Mucosa of stomach (tissue), 1 donor: ENCODE measurements around the gene DNAJC24.
"Not testable (repeated sequence)": the region's sequence is repeated elsewhere in the genome, so short reads cannot be mapped to it uniquely, and the experiment has no call there.

ENCODE experiments used
- H3K27me3 ChIP-seq: one replicate; pipeline ENCODE4 v1.7.0; 2013; ENCODE audit warnings: mild to moderate bottlenecking, low read length; ENCODE audit not compliant: control insufficient read depth, insufficient read depth
- H3K36me3 ChIP-seq: one replicate; pipeline ENCODE4 v1.7.0; 2013; ENCODE audit warnings: low read length; ENCODE audit not compliant: control insufficient read depth, insufficient read depth
- H3K4me1 ChIP-seq: one replicate; pipeline ENCODE4 v1.7.0; 2013; ENCODE audit warnings: mild to moderate bottlenecking, low read length; ENCODE audit not compliant: control insufficient read depth, insufficient read depth
- H3K4me3 ChIP-seq: one replicate; pipeline ENCODE4 v1.7.0; 2013; ENCODE audit warnings: low read length
- H3K9ac ChIP-seq: one replicate; pipeline ENCODE4 v1.7.0; 2013; ENCODE audit warnings: mild to moderate bottlenecking, low read length, moderate library complexity
- H3K9me3 ChIP-seq: one replicate; pipeline ENCODE4 v1.7.0; 2013; ENCODE audit warnings: mild to moderate bottlenecking, low read length, moderate library complexity; ENCODE audit not compliant: control insufficient read depth
- donor health status: Pancreatic carcinoma.

The DNAJC24 gene, protein sequence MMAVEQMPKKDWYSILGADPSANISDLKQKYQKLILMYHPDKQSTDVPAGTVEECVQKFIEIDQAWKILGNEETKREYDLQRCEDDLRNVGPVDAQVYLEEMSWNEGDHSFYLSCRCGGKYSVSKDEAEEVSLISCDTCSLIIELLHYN

DNA sequence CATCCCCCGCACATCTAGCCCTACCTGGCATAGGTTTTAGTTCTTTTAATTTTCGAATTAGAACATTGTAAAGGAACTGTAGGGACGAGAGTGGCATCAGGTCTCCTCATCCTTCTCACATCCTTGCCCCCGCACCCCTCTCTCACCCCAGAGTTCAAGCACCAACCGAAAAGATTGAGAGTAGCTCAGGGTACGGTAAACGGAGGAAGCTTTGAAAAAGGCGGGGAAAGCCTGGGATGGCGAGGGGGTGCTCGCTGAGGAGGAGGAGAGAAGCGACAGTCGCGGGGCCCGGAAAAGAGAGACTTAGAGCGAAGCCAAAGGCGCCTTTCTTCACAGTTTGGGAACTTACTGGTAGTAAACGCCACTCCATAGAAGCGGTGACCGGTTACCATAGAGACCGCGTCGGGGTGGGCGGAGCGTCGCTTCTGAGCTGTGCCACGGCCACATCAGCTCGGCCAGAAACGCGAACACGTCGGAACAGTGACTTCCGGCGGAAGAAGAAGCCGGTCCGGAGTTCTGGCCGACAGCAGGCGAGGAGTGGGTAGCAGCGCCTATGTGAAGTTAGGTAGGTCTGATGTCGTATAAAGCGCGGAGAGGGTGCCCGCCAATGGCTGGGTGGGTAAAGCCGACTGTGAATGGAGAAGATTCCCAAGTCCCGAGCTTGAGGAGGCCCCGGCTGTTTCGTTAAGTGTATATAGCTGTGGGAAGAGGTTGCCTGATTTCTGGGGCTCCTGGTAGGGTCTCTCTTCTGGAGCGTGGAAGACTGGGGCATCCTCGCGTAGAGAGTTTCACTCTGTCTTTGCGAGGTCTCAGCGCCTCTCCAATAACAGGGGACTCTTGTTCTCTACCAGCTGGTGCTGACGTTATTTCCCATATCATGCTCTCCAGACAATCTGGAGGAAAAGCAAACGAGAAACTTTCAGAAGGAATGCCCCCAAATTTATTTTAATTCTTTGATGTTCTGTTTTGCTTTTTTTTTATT lies at the start of gene DNAJC24, which contains the start of gene DCDC1:
TSS of gene DNAJC24 (plus strand) at position 513 of the 982 bp plus-strand sequence. CDS start 889 bp downstream, outside the sequence.
TSS of gene DCDC1 (minus strand) at position 392 of the 982 bp plus-strand sequence. CDS start 41,459 bp downstream, outside the sequence.
- Histone ChIP-seq H3K36me3 (no peaks in the 10 kb centered on the region), H3K4me1 (no peaks in the 10 kb centered on the region), H3K27me3 (no peaks in the 10 kb centered on the region), H3K9ac (peak within 1 kb of the TSS; percentile 94), H3K9me3 (no peaks in the 10 kb centered on the region), H3K4me3 (peak within 1 kb of the TSS; percentile 96)

DNA sequence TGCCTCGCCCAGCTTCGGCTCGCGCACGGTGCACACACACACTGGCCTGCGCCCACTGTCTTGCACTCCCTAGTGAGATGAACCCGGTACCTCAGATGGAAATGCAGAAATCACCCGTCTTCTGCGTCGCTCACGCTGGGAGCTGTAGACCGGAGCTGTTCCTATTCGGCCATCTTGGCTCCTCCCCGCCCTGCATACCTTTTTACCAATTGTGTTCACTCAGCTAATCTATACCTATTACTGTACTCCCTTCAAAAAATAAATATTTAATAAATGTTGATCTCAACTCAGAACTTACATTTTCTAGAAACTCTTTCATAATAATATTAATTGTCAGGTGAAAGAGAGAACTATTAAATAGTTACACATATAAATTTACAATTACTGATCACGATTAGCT lies 48.2 kb upstream of the DNAJC24 start:
- H3K4me3 ChIP-seq, H3K27me3 ChIP-seq, H3K9me3 ChIP-seq, H3K4me1 ChIP-seq, H3K36me3 ChIP-seq, H3K9ac ChIP-seq: not testable (repeated sequence)

DNA sequence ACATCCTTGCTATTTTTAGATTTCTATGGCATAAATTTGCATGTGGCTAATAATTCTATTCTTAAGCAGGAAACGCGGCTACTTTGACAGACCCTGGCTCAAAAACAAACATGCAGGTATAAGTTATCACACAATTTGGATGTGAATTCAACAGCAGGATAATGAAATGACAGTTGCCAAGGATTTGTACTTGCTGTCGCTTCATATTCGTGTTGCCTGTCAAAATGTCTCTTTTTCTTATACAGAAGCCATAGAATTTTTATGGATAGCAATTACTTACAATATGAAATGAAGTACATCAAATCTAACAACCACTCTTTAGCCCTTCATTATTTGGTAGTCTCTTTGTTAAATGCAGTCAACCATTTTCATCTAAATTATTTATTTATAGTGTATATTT lies 46.5 kb upstream of the DNAJC24 start:
- H3K9me3 ChIP-seq: no peaks in the 10 kb centered on the region
- H3K9ac ChIP-seq: no peak overlapping the region
- no peaks in the 10 kb centered on the region for H3K4me1 ChIP-seq
- no peak overlapping the region for H3K4me3 ChIP-seq
- H3K36me3 ChIP-seq: no peaks in the 10 kb centered on the region
- no peaks in the 10 kb centered on the region for H3K27me3 ChIP-seq

DNA sequence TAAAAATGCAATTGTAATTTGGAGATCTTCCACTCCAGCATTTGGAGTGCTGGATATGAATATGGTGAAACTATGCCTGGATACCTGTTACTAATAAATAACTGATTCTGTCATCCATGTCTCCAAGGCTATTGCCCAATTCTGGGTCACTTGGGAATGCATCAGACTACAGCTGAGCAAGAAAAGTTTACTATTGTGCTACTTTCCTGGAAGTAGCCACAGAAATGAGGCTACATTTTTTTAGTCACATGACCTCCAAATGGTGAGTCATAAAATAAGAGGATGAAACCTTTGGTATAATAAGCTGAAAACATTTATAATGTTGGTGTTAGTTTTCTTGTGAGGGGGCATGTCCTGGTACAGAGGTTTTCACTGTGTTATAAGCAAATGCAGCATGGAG lies 44.5 kb upstream of the DNAJC24 start:
- Histone ChIP-seq H3K9ac (no peak overlapping the region), H3K9me3 (no peaks in the 10 kb centered on the region), H3K4me1 (no peaks in the 10 kb centered on the region), H3K27me3 (no peaks in the 10 kb centered on the region), H3K4me3 (no peak overlapping the region), H3K36me3 (no peaks in the 10 kb centered on the region)

DNA sequence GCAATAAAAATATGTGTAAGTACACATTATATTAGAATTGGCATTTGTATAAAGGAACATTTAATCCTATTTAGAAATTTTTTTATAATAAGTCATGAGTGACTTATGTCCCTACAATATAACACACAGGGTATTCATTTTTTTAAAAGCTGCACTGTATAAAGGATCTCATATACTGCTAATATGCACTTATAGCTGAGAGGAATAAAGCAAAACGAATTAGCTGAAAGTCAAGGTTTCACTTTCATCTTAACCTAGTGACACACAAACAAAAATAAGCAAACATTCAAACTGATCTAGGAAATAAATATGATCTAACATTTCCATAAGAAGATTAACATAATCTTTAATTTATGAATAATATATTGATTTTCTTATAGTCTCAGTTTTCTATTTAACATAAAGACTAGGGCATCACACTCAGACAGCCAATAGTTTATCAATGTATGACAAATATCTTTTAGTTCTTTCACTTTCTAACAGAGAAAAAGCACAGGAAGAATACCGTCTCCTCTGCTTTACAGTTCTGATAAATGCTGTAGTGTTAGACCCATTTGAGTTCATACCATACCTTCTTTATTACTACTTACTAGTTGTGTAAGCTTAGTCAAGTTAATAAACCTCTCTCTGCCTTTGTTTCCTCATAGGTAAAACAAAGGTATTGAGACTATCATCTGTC lies 43.1 kb upstream of the DNAJC24 start:
- Histone ChIP-seq H3K4me3 (no peak overlapping the region), H3K36me3 (no peaks in the 10 kb centered on the region), H3K9ac (no peak overlapping the region), H3K9me3 (no peaks in the 10 kb centered on the region), H3K27me3 (no peaks in the 10 kb centered on the region), H3K4me1 (no peaks in the 10 kb centered on the region)

DNA sequence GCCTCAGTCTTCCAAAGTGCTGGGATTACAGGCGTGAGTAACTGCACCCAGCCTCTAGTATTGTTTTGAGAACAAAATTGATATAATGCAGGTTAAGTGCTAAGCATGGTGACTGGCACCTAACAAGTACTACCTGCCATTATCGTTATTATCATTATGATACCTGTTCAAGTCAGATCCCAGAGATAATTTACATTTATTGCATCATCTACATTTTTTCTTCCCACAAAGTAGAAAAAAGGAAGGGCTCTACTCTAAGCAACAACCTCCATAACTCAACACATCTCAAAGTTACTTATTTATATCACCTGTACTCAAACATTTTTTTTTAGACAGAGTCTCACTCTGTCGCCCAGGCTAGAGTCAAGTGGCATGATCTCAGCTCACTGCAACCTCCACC lies 42.2 kb upstream of the DNAJC24 start:
- Histone ChIP-seq H3K9me3 (no peaks in the 10 kb centered on the region), H3K4me1 (no peaks in the 10 kb centered on the region)

DNA sequence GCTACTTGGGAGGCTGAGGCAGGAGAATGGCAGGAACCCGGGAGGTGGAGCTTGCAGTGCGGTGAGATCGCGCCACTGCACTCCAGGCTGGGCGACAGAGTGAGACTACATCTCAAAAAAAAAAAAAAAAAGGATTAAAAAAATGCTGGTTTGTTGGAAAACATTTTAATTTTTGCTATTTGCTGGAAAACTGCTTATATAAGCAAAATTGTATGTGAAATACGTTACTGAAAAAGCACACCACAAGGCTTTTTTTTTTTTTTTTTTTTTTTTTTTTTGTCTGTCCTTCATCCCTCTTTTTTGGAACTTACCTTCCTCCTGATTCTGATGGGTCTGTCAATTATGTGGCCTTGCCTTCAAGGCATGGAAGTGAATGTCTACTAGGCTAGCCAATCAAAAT lies 41.0 kb upstream of the DNAJC24 start:
- Histone ChIP-seq H3K27me3 (no peaks in the 10 kb centered on the region), H3K36me3 (no peaks in the 10 kb centered on the region), H3K4me1 (no peaks in the 10 kb centered on the region), H3K4me3 (no peak overlapping the region), H3K9ac (no peak overlapping the region), H3K9me3 (no peaks in the 10 kb centered on the region)

More for the DNA sequence above, 42.2 kb upstream of the DNAJC24 start:
- no peaks in the 10 kb centered on the region for H3K27me3 ChIP-seq
- H3K36me3 ChIP-seq: no peaks in the 10 kb centered on the region
- no peak overlapping the region for H3K4me3 ChIP-seq
- H3K9ac ChIP-seq: no peak overlapping the region

DNA sequence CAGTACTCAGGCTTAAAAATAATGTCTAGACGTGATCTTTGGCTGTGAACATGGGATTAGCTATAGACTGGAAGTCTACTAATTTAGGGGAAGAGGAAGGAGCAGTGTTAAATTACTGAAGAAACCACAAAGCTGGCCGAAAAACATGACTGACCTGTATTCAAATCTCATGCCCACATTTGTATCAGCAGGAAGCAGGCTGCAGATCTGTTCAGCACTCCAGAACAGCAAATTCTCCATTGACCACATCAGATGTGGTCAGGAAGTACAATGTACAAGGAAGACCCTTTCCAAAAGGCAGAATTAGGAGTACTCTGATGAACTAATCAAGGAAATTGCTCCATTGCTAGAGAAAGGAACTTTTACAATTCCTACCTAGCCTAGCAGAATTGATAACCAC lies 31.9 kb upstream of the DNAJC24 start:
- Histone ChIP-seq H3K9ac (no peak overlapping the region), H3K4me1 (no peaks in the 10 kb centered on the region), H3K27me3 (no peaks in the 10 kb centered on the region), H3K9me3 (no peaks in the 10 kb centered on the region), H3K4me3 (no peak overlapping the region), H3K36me3 (no peaks in the 10 kb centered on the region)

DNA sequence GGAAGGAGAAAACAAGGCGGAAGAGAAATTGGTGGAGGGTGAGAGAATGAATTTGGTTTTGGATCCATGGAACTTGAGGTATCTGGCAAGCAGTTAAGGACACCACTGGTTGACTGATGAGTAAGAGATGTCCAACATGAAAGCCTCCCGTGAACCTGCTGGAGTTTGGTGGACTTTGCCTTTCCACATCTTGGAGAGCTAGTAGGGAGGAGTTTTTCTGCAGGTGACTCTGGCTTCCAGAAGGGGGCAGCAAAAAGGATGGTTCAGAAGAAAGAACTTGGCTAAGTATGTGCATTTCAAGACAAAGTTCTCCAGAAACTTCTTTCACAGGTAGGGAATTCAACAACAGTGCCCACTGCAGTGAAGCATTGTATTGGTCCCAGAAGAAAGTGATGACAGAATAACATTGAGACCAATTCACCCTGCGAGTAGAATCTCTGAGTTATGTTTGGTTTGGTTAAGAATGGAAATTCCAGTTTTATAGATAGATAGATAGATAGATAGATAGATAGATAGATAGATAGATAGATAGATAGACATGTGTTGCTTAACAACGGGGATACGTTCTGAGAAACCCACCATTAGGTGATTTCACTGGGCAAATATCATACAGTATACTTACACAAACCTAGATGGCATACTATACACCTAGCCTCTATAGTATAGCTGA lies 28.6 kb upstream of the DNAJC24 start:
- no peaks in the 10 kb centered on the region for H3K9me3 ChIP-seq
- no peak overlapping the region for H3K4me3 ChIP-seq
- H3K36me3 ChIP-seq: no peaks in the 10 kb centered on the region
- H3K9ac ChIP-seq: no peak overlapping the region
- H3K27me3 ChIP-seq: no peaks in the 10 kb centered on the region
- H3K4me1 ChIP-seq: no peaks in the 10 kb centered on the region

DNA sequence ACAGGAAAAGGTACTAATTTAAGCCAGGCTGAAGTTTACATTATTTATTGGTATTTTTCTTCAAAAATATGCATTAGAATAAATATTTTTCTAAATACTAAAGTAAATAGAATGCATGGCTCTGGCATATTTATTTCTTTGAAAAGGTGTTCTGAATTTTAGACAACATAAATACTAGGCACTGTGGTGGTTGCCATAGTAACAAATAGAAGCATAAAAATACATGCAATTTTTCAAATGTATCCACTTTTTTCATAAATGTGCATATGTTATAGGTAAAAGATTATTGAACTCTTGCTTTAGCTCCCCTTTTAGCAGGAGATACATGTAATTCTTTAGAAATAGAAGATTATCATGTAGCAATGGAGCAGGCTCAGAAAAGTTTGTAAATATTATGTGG lies 18.5 kb upstream of the DNAJC24 start:
- Histone ChIP-seq H3K36me3 (no peaks in the 10 kb centered on the region), H3K9ac (no peak overlapping the region), H3K27me3 (no peaks in the 10 kb centered on the region), H3K9me3 (no peaks in the 10 kb centered on the region), H3K4me1 (no peaks in the 10 kb centered on the region), H3K4me3 (no peak overlapping the region)

DNA sequence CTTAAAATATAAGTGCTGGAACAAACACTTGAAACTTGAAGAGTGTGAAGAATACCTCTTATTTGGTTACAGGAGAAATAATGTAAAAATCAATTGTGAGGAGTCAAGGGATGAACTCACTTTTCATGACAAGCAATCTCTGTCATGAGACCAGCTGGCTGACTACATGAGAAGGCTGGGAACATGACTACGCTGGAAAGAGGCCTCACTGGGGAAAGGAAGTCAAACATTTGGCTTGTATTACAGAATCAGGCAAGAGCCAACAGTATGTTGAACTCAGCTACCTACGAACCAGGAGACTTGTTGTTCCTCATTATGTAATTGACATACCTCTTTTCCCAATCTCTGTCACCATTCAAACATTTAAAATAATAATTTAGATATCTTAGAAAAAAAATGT lies 14.5 kb upstream of the DNAJC24 start:
- Histone ChIP-seq H3K4me1 (no peaks in the 10 kb centered on the region), H3K27me3 (no peaks in the 10 kb centered on the region), H3K9ac (no peak overlapping the region), H3K36me3 (no peaks in the 10 kb centered on the region), H3K4me3 (no peak overlapping the region), H3K9me3 (no peaks in the 10 kb centered on the region)
